Panc1 (cell line): ENCODE measurements around the gene CHRM4. TPM values are rescaled to one million over a fixed set of nuclear protein-coding genes. Genes with fewer than 3 reads are reported as not detected.

ENCODE experiments used
- ATAC-seq: fragments of 200-7000 bp; cut with Tn5 transposase; 2 replicates; pipeline ENCODE4 v1.9.1; 2020; ENCODE audit warnings: mild to moderate bottlenecking, moderate library complexity
- Bru-seq: library from RNA; stranded (reverse); fragments of 400-500 nt; gene quantifications from one replicate; lab custom pipeline; 2021; lab: Mats Ljungman, UMichigan
- BruChase-seq, 2 experiments: library from RNA; stranded (reverse); fragments of 400-500 nt; gene quantifications; one replicate each; lab custom pipeline; 2021; lab: Mats Ljungman, UMichigan
- BruUV-seq: library from RNA; stranded (reverse); fragments of 400-500 nt; replicated peaks from 2 replicates; lab custom pipeline; 2021; lab: Mats Ljungman, UMichigan
- CTCF ChIA-PET: fragments of 300-600 bp; sonication (Branson Sonifier 250); formaldehyde crosslinking; loops from one replicate; lab custom pipeline; 2022; ENCODE audit warnings: antibody characterized with exemption; lab: Charles Lee
- POLR2A ChIA-PET: fragments of 300-600 bp; sonication (Branson Sonifier 250); formaldehyde crosslinking; loops from one replicate; lab custom pipeline; 2022; ENCODE audit warnings: antibody characterized with exemption; lab: Charles Lee
- DNase-seq: peaks from one replicate; pipeline ENCODE4 v3.0.0-alpha.2; 2010; ENCODE audit warnings: low read depth, low spot score
- H3K27ac ChIP-seq: 2 replicates; pipeline ENCODE4 v1.5.1; 2011; ENCODE audit warnings: mild to moderate bottlenecking, low read length, inconsistent platforms
- H3K27me3 ChIP-seq: fragments of 200-500 bp; sonication (Bioruptor generic); 2 replicates; pipeline ENCODE4 v1.6.0; 2014; ENCODE audit warnings: low read length, inconsistent platforms; ENCODE audit not compliant: control insufficient read depth, insufficient read depth
- H3K36me3 ChIP-seq: fragments of 200-500 bp; sonication (Bioruptor generic); 2 replicates; pipeline ENCODE4 v1.5.1; 2014; ENCODE audit warnings: inconsistent platforms, mild to moderate bottlenecking, low read length, moderate library complexity; ENCODE audit not compliant: control insufficient read depth, insufficient read depth
- H3K4me1 ChIP-seq: 2 replicates; pipeline ENCODE4 v1.5.1; 2011; ENCODE audit warnings: inconsistent platforms, mild to moderate bottlenecking, low read length, moderate library complexity; ENCODE audit not compliant: control insufficient read depth, insufficient read depth
- H3K4me3 ChIP-seq, 2 experiments: 2 replicates each; pipeline ENCODE4 v1.5.1; 2011 to 2012; ENCODE audit warnings: low read depth in 2 of 2, low read length in 2 of 2, mild to moderate bottlenecking in 2 of 2, inconsistent platforms in 1 of 2, moderate library complexity in 1 of 2
- H3K9me3 ChIP-seq: fragments of 200-500 bp; sonication (Bioruptor generic); 2 replicates; pipeline ENCODE4 v1.5.1; 2014; ENCODE audit warnings: low read depth, mild to moderate bottlenecking, inconsistent platforms, low read length, moderate library complexity; ENCODE audit not compliant: control insufficient read depth, insufficient read depth
- POLR2AphosphoS5 ChIP-seq: IDR thresholded peaks from 2 replicates; pipeline ENCODE4 v1.6.1; 2012; ENCODE audit warnings: mild to moderate bottlenecking, low read depth, low read length, moderate library complexity
- SIN3A ChIP-seq: IDR thresholded peaks from 2 replicates; pipeline ENCODE4 v1.6.1; 2012; ENCODE audit warnings: low read depth, mild to moderate bottlenecking, low read length, moderate library complexity, borderline replicate concordance; ENCODE audit not compliant: insufficient read depth
- TCF7L2 ChIP-seq: IDR thresholded peaks from 2 replicates; pipeline ENCODE4 v1.6.1; 2011; ENCODE audit warnings: mild to moderate bottlenecking, low read depth, low read length, inconsistent platforms
- in situ Hi-C: cut with HindIII; loops from 2 replicates; pipeline ENCODE4 v1.10.0; 2016; ENCODE audit warnings: low sequenced_read_pairs, low pct_unique_long_range_greater_than_20kb
- intact Hi-C: fragments of 100-400 bp; cut with micrococcal nuclease; formaldehyde crosslinking; loops from one replicate; pipeline ENCODE4 v1.10.0; 2022; ENCODE audit not compliant: unreplicated experiment
- long read RNA-seq: library from polyadenylated mRNA; unstranded; transcript quantifications from one replicate; pipeline ENCODE4 v2.0.0, GENCODE V29; 2021; ENCODE audit not compliant: unreplicated experiment
- polyA plus RNA-seq: library from polyadenylated mRNA; unstranded; fragments of >200 nt; gene quantifications from one replicate; pipeline ENCODE4 v1.2.1, GENCODE V29; 2012; ENCODE audit warnings: missing spikeins; ENCODE audit not compliant: insufficient read length
- total RNA-seq: library from RNA; stranded (reverse); gene quantifications from one replicate; pipeline ENCODE4 v1.2.1, GENCODE V29; 2021; ENCODE audit not compliant: unreplicated experiment
- TF ChIP-seq, protein P1 (sequence below): fragments of 450-650 bp; IDR thresholded peaks from 2 replicates; pipeline ENCODE4 v1.5.1; 2017; ENCODE audit warnings: mild to moderate bottlenecking
- TF ChIP-seq, protein P2 (sequence below), 2 experiments: IDR thresholded peaks; 2 replicates each; pipeline ENCODE4 v1.6.1; 2011 to 2012; ENCODE audit warnings: low read depth in 2 of 2, control low read depth in 1 of 2, low read length in 1 of 2, mild to moderate bottlenecking in 1 of 2, moderate library complexity in 1 of 2; ENCODE audit not compliant: insufficient read depth in 1 of 2

The CHRM4 gene
- 3.1 TPM for total RNA-seq
- 3.1 TPM for polyA plus RNA-seq
- Bru-seq, nascent RNA, result percentile 36 among the genes with signal in this experiment
- percentile 41 among the genes with signal in this experiment for BruChase-seq, experiment 1, labeled RNA remaining after a 2-hour chase
- BruChase-seq, experiment 2, labeled RNA remaining after a 6-hour chase, result percentile 50 among the genes with signal in this experiment
- long read RNA-seq, partial matches to known transcripts, result 0 of 9 reads
- long read RNA-seq, other reads (novel, unspliced or antisense), result 7 of 9 reads

GRCh38 chr11:46391578-46392420, at the start of gene CHRM4:
TSS of gene CHRM4 (minus strand) at chr11:46391776. CDS start at chr11:46386557, 5,219 bp downstream.
- TF ChIP-seq TCF7L2 (no peak), POLR2AphosphoS5 (no peak), SIN3A (peak; percentile 30; the same call in 1 of the 2 replicates)
- TF ChIP-seq, protein P1, sequence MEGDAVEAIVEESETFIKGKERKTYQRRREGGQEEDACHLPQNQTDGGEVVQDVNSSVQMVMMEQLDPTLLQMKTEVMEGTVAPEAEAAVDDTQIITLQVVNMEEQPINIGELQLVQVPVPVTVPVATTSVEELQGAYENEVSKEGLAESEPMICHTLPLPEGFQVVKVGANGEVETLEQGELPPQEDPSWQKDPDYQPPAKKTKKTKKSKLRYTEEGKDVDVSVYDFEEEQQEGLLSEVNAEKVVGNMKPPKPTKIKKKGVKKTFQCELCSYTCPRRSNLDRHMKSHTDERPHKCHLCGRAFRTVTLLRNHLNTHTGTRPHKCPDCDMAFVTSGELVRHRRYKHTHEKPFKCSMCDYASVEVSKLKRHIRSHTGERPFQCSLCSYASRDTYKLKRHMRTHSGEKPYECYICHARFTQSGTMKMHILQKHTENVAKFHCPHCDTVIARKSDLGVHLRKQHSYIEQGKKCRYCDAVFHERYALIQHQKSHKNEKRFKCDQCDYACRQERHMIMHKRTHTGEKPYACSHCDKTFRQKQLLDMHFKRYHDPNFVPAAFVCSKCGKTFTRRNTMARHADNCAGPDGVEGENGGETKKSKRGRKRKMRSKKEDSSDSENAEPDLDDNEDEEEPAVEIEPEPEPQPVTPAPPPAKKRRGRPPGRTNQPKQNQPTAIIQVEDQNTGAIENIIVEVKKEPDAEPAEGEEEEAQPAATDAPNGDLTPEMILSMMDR, result peak; percentile 92; the same call in 1 of the 2 replicates
- TF ChIP-seq, protein P2, sequence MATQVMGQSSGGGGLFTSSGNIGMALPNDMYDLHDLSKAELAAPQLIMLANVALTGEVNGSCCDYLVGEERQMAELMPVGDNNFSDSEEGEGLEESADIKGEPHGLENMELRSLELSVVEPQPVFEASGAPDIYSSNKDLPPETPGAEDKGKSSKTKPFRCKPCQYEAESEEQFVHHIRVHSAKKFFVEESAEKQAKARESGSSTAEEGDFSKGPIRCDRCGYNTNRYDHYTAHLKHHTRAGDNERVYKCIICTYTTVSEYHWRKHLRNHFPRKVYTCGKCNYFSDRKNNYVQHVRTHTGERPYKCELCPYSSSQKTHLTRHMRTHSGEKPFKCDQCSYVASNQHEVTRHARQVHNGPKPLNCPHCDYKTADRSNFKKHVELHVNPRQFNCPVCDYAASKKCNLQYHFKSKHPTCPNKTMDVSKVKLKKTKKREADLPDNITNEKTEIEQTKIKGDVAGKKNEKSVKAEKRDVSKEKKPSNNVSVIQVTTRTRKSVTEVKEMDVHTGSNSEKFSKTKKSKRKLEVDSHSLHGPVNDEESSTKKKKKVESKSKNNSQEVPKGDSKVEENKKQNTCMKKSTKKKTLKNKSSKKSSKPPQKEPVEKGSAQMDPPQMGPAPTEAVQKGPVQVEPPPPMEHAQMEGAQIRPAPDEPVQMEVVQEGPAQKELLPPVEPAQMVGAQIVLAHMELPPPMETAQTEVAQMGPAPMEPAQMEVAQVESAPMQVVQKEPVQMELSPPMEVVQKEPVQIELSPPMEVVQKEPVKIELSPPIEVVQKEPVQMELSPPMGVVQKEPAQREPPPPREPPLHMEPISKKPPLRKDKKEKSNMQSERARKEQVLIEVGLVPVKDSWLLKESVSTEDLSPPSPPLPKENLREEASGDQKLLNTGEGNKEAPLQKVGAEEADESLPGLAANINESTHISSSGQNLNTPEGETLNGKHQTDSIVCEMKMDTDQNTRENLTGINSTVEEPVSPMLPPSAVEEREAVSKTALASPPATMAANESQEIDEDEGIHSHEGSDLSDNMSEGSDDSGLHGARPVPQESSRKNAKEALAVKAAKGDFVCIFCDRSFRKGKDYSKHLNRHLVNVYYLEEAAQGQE (IDR thresholded peaks at IDR 0.05; ENCODE audit: insufficient read depth in 1 of 2, low read depth in 2 of 2, low read length in 1 of 2), result peak in 1 of 2 experiments; percentile 80; a peak in 2 of 4 replicates
- ChIA-PET CTCF (interaction anchor here (0.5 to 1.4 kb wide), 8 partner anchors 9 to 478 kb away, joined by 3 to 7 read pairs (median 4); partner anchors contain the start of genes ATG13 and HARBI1), POLR2A (interaction anchor here (0.6 kb wide), 2 partner anchors 773 to 1544 kb away, joined by 5 to 11 read pairs; no protein-coding TSS in a partner anchor)
- Histone ChIP-seq H3K4me1 (peaks cover 17% of the 10 kb centered on the region), H3K27ac (no peak within 1 kb of the TSS), H3K27me3 (peaks cover 3% of the 10 kb centered on the region; the same call in 1 of the 2 replicates), H3K36me3 (no peaks in the 10 kb centered on the region), H3K4me3 (peak within 1 kb of the TSS; percentile 49 to 70), H3K9me3 (no peaks in the 10 kb centered on the region)
- ATAC-seq (peak; percentile 72), DNase-seq (no peak)
- BruUV-seq, result no TSS peak
- in situ Hi-C loops (no loop called here), intact Hi-C loops (no loop called here)

GRCh38 chr11:46438211-46438610, 46.6 kb upstream of the CHRM4 start:
- H3K27me3 ChIP-seq, result no peaks in the 10 kb centered on the region
- no peak for TF ChIP-seq TCF7L2
- TF ChIP-seq, protein P2 (IDR thresholded peaks at IDR 0.05; ENCODE audit: insufficient read depth in 1 of 2, low read depth in 2 of 2, low read length in 1 of 2), result no peak
- no peak for TF ChIP-seq SIN3A
- TF ChIP-seq POLR2AphosphoS5, result no peak
- TF ChIP-seq, protein P1, result no peak
- ATAC-seq (no peak), DNase-seq (no peak)
- no TSS peak for BruUV-seq
- H3K36me3 ChIP-seq, result peaks cover 7% of the 10 kb centered on the region; the same call in 1 of the 2 replicates
- in situ Hi-C loops, result no loop called here
- H3K4me1 ChIP-seq, result no peaks in the 10 kb centered on the region
- intact Hi-C loops, result no loop called here
- CTCF ChIA-PET, result no interaction called here
- H3K9me3 ChIP-seq, result no peaks in the 10 kb centered on the region
- no peak overlapping the region for H3K27ac ChIP-seq
- POLR2A ChIA-PET, result interaction anchor here (0.6 kb wide), 1 partner anchor 839 kb away, joined by 3 read pairs; no protein-coding TSS in a partner anchor
- no peak overlapping the region for H3K4me3 ChIP-seq
